ENCODE data around the gene PRPF39. TPM values are rescaled to one million over a fixed set of nuclear protein-coding genes. Genes with fewer than 3 reads are reported as not detected.

PRPF39 gene
- total RNA-seq, 1 donor from 2014 or later, result 43.2 TPM

GRCh38 chr14:45128963-45129629 is 45.2 kb downstream of the PRPF39 start:
- TF ChIP-seq CTCF (IDR thresholded peaks at IDR 0.05), result no peak
- Histone ChIP-seq H3K27me3 (no peaks in the 10 kb centered on the region), H3K4me3 (no peak overlapping the region), H3K36me3 (peaks cover 15 to 29% of the 10 kb centered on the region in 2 donors), H3K27ac (no peak overlapping the region), H3K9me3 (no peaks in the 10 kb centered on the region), H3K4me1 (peaks cover 0 to 8% of the 10 kb centered on the region in 2 donors)
- intact Hi-C loops (cut with DNase I), result no loop called here
- DNase-seq (ENCODE audit: low spot score in 2 of 2), result no peak

GRCh38 chr14:45133683-45134050 is 49.8 kb downstream of the PRPF39 start:
- TF ChIP-seq CTCF (IDR thresholded peaks at IDR 0.05), result no peak
- Histone ChIP-seq H3K4me3 (peak overlapping the region; percentile 72 to 77), H3K9me3 (no peaks in the 10 kb centered on the region), H3K27me3 (no peaks in the 10 kb centered on the region), H3K4me1 (peaks cover 2 to 23% of the 10 kb centered on the region in 2 donors), H3K27ac (peak overlapping the region; percentile 78 to 91), H3K36me3 (no peaks in the 10 kb centered on the region)
- DNase-seq (ENCODE audit: low spot score in 2 of 2), result no peak
- intact Hi-C loops (cut with DNase I), result loop anchor here (1.0 to 2.0 kb wide), 4 partner anchors 49 to 236 kb away; partner anchors contain the start of genes MIS18BP1, PRPF39 and TOGARAM1

GRCh38 chr14:45134051-45134958 is 50.4 kb downstream of the PRPF39 start, which contains the start of gene FKBP3:
Gene FKBP3, minus strand, starts transcription at chr14:45134481. Its CDS starts 25 bp downstream, at chr14:45134456.
- Histone ChIP-seq H3K27ac (peak within 1 kb of the TSS; percentile 78 to 91), H3K9me3 (no peaks in the 10 kb centered on the region), H3K36me3 (no peaks in the 10 kb centered on the region), H3K27me3 (no peaks in the 10 kb centered on the region), H3K4me3 (peak within 1 kb of the TSS; percentile 72 to 77), H3K4me1 (peaks cover 2 to 23% of the 10 kb centered on the region in 2 donors)
- intact Hi-C loops (cut with DNase I), result loop anchor here (1.0 to 2.0 kb wide), 4 partner anchors 50 to 237 kb away; partner anchors contain the start of genes MIS18BP1, PRPF39 and TOGARAM1
- DNase-seq (ENCODE audit: low spot score in 2 of 2), result peak; percentile 91 to 98
- TF ChIP-seq CTCF (IDR thresholded peaks at IDR 0.05), result no peak

GRCh38 chr14:45135156-45135555 is 51.2 kb downstream of the PRPF39 start:
- Histone ChIP-seq H3K36me3 (no peaks in the 10 kb centered on the region), H3K27me3 (no peaks in the 10 kb centered on the region), H3K4me3 (peak overlapping the region; percentile 72 to 77), H3K9me3 (no peaks in the 10 kb centered on the region), H3K4me1 (peaks cover 2 to 23% of the 10 kb centered on the region in 2 donors), H3K27ac (peak overlapping the region; percentile 78 to 91)
- no peak for TF ChIP-seq CTCF (IDR thresholded peaks at IDR 0.05)
- intact Hi-C loops (cut with DNase I), result loop anchor here (2.0 to 5.0 kb wide), 2 partner anchors 118 to 132 kb away; partner anchors contain the start of gene MIS18BP1
- DNase-seq (ENCODE audit: low spot score in 2 of 2), result no peak

GRCh38 chr14:45135659-45136395 is 51.9 kb downstream of the PRPF39 start, which contains the start of gene FANCM:
Gene FANCM, plus strand, starts transcription at chr14:45135930. Its CDS starts 102 bp downstream, at chr14:45136032.
- H3K9me3 ChIP-seq, result no peaks in the 10 kb centered on the region
- DNase-seq (ENCODE audit: low spot score in 2 of 2), result peak; percentile 71 to 96
- peak within 1 kb of the TSS; percentile 72 to 77 for H3K4me3 ChIP-seq
- no peak for TF ChIP-seq CTCF (IDR thresholded peaks at IDR 0.05)
- peaks cover 2 to 20% of the 10 kb centered on the region in 2 donors for H3K4me1 ChIP-seq
- peak within 1 kb of the TSS; percentile 78 to 91 for H3K27ac ChIP-seq
- no peaks in the 10 kb centered on the region for H3K36me3 ChIP-seq
- H3K27me3 ChIP-seq, result no peaks in the 10 kb centered on the region
- intact Hi-C loops (cut with DNase I), result loop anchor here (2.0 to 5.0 kb wide), 2 partner anchors 117 to 131 kb away; partner anchors contain the start of gene MIS18BP1

Data from ascending aorta (tissue), 2 donors.